NCI-H226 (cell line): Measurements from ENCODE around the gene PMVK.
"Not testable (repeated sequence)": the region's sequence is repeated elsewhere in the genome, so short reads cannot be mapped to it uniquely, and the experiment has no call there.

ENCODE experiments used
- DNase-seq: peaks from one replicate; pipeline ENCODE4 v3.0.0-alpha.2; 2015

The PMVK gene

DNA sequence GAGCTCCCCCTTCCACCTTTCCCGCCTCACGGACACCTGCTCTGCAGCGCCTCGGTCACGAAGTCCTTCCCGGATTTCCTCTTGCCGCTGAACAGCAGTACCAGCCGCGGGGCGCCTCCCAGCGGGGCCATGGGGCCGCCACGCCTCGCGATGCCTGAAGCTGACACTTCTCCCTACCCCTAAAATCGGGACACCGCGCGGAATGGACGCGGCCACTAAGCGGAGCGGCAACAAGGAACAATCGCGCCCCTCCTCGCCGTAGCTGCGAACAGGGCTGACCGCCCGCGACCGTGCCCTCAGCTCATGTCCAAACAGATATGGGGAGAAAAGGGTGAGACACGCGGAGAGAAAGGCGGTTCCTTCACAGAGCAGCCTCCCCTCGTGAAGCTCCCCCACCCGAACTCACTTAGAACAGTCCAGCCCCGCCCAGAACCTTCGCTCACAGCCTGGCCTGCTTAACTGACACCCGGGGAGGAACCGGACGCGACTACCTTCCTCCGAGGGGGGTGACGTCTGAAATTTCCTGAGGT lies at the start of gene PMVK:
PMVK (minus strand) TSS at position 165 of the 530 bp plus-strand sequence; CDS start at position 131, 34 bp downstream.
- DNase-seq: peak; percentile 88

DNA sequence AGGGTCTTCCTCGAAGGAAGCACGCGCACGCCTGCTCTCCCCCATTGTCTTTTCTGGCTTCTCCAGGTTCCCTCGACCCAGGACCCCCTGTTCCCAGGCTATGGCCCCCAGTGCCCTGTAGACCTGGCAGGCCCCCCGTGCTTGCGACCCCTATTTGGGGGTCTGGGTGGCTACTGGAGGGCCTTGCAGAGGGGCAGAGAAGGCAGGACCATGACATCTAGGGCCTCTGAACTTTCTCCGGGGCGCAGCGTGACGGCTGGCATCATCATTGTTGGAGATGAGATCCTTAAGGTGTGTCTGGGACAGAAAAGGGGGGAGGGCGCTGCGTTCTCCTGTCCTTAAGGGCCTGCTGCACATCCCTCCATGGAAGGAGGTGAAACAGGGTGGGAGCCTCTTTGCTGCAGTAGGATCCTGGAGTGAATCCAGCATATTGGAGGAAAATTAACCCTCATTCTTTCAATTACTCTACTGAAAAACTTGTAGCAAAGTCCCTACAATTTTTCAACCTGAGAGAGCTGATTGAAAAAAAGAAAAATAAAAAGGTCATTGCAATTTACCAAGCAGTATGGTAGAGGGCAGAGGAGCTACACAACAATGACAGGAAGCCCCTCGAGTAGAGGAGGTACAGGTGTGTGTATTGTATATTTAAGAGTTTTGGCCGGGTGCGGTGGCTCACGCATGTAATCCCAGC lies 47.4 kb upstream of the PMVK start:
- DNase-seq: no peak

DNA sequence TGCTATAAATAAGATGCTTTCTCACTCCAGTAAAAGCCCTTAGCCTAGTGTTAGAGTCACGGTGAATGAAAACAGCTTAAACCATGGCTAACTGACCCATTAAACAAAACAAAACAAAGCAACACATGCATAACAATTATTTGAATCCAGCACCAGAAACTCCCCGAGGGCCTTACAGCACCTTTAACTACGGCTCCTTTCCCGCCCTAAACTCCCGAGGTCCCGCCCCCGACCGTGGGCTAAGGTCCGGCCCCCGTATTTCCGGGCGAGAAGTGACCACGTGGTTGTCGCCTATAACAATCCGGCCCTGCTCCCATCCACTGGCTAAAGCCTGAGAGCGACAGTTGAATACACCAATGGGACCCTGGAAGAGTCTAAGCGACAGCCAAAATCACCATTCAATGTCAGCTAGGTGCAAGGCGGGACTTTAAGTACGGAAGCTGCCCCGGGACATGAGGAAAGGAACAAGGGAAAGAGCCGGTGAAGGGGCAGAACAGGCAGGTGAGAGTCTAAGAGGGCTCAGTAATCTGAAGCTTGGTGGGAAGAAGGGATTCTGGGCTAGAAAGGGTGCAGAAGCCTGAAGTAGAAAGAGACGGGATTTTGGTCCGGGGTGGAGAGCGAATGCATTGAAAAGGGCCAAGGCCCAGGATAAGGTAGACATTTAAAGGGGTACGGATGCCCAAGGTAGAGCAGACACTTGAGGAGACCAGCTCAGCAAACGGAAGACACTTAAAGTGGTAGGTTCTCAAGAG lies 46.6 kb upstream of the PMVK start, which contains the start of gene FLAD1:
FLAD1 (plus strand) TSS at position 448 of the 752 bp plus-strand sequence. CDS start 351 bp downstream, outside the sequence.
- DNase-seq: peak; percentile 99

DNA sequence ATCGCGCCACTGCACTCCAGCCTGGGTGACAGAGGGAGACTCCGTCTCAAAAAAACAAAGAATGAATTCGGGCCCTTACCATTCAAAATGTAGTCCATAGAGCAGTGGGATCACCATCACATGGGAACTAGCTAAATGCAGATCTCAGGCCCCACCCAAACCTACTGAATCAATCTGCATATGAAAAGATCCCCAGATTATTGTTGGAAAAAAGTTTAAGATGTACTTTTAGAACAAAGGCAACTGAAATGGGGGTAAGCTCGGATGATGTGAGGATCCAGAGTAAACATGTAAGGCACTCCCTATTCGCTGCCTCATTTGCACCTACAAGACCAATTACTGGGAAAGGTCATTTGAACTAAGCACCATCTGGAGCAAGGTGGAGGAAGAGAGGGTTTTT lies 45.8 kb upstream of the PMVK start:
- DNase-seq: no peak

DNA sequence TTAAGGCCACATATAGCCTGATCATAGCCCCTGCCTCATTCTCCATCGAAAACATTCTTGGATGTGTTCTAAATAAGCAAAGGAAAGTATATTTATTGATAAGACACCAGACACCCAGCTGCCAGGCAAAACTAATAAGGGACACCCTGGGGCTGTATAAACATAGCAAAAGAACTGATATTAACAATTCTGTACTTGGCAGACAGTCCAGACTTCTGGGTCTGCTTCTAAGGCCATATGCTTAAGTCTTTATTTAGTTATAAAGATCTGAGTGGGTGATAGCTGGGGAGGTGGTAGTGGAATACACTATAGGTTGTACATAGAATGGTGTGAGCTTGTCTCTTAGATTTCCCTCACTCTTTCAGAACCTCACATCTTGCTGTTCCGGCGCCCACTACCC lies 41.8 kb upstream of the PMVK start:
- no peak for DNase-seq

DNA sequence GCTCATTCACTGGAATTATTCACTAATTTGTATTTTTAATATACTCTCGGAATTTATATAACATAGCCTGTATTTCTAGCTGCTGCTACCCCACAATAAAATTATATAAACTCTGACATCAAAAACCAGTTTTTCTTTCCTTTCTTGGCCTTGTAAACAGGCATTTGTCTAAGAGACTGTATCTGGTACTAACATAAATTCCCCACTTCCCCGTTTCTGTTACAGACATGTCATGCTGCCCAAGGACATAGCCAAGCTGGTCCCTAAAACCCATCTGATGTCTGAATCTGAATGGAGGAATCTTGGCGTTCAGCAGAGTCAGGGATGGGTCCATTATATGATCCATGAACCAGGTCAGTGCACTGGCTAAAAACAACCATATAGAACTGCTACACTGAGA lies 41.2 kb upstream of the PMVK start:
- DNase-seq: not testable (repeated sequence)

DNA sequence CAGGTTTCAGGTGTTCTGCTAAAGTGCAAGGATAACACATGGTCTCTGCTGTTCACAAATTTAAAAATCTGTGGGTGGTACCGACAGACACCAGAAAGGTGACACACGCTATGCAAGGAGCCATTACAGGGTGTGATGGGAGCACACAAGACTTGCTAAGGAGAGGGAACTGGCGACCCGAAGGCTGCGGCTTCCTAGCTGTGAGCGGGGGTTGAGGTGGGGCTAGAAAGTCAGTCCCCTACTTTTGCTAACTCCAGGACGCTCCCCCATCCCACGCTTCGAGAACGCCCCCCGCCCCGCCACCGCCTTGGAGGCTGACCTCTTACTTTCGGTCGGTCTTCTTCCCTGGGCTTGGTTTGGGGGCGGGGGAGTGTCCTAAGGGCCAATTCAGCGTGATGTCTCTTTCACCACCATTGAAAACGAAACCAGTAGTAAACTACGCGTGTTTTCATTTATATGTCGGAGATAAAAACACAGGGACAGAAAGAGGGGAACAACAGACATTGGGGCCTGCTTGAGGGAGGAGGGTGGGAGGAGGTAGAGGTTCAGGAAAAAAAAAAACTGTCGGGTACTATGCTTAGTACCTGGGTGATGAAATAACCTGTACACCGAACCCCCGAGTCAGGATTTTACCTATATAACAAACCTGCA lies 39.0 kb upstream of the PMVK start:
- peak; percentile 51 for DNase-seq

DNA sequence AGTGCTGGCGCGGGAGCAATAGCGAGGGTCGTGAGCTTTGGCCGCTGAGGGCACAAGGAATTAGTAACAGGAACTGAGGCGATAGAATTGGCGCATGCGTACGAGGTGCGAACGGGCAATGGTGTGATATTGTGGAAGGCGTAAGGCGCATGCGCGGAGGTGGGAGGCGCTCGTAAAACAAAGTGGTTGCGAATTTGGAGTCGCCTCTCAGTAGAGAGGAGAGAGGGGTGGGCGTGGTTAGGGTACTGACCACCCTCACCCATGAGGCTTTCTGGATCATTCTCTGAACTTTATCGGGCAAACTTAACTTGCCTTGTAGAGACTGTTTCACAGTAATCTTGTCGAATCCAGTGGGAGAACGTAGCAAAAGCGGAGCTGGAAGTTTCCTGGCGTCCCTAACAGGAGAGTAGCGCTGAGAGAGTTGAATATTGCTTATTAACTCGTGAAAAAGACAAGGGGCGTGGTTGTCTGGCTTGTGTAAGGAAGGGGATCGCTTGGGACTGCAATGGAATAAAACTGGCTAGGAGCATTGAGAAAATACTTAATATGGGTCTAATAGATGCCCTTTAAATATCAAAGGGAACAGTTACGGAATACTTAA lies 38.4 kb upstream of the PMVK start:
- DNase-seq: peak; percentile 90

DNA sequence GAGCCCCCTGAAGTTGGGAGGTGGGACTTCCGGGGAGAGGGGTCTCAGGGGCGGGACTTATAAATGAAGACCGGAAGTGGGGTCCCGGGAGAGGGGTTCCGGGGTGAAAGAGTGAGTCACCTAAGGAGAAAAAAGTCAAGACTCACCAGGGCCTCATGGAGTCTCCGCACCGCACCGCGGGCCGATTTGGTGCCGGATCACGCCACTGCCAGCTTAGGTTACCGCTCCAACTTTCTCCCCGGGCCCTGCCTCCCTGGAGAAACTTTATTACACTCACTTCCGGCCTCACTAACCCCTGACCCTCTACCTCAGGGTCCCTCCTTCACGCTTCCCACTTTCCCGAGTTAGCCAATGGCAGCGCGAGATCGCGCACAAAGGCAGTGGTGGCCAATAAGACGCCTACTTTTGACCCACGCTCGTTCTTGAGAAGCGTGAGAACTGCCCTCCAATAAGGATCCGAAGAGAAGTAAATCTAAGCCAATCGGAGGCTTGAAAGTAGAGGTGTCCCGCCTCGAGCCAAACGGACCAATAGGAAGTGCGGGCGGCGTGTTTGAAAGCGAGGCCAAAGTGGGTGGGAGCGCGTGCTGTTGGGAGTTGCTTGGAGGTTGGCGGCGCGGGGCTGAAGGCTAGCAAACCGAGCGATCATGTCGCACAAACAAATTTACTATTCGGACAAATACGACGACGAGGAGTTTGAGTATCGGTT lies 37.7 kb upstream of the PMVK start, which contains the start of gene CKS1B:
CKS1B (plus strand) TSS at position 580 of the 706 bp plus-strand sequence; CDS start at position 645, 65 bp downstream.
- peak; percentile 100 for DNase-seq

DNA sequence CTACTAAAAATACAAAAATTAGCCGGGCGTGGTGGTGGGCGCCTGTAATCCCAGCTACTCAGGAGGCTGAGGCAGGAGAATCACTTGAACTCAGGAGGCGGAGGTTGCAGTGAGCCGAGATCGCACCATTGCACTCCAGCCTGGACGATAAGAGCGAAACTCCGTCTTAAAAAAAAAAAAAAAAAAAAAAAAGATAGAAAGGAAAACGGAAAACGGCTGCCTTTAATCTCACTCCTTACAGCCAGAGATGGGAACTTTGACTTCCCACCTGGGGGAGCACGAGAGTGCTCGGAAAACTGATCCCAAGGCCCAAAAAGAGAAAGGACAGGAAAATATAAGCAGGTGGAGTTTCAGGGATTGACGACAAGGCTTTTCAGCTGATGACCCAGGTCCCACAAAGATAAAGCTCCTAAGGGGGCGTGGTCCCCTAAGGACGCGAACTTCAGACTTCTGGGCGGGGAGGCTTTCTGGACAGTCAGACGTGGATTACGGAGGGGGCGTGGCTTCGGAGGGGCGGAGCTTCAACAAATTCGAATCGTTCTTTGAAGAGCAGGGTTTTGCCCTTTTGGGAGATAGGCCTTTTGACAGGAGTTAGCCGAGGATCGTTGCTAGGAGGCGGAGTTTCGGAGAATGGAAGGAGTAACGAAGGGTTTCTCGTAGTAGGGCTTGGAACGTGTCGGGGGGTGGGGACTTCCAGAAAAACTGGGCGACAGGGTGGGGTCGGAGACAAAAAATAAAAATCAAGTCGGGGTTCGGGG lies 37.0 kb upstream of the PMVK start:
- peak; percentile 97 for DNase-seq

DNA sequence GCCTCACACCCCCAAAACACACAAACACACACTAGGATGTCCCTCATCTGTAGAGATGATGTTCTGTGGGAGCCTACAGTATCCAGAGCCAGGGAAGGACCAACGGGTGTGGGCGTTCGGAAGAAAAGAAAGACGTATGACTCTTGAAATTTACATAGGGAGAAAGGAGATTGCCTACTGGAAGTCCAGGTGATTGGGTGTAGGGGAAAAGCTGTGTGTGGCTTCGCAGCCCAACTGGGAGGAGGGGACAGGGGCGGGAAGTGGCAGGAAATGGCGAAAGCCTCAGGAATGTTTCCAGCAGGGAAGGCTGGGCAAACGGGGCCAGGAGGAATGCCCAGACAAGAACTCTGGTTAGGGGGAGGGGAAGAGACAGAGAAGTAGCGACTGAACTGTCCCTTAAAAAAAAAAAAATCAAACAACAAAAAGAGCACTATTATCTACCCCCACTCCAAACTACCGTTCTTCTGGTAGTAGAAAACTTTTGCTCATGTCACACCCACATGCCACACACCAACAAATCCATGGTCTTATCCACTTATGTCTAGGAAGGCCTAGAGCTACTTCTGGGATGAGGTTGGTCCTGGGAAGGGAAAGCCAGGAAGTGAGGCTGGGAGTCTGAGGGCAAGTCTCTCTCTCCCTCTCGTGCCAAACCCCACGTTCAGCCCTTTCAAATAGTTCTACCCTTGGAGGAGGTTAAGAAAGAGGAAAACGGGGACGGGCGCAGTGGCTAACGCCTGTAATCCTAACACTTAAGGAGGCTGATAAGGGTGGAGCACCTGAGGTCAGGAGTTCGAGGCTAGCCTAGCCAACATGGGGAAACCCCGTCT lies 36.2 kb upstream of the PMVK start:
- peak; percentile 94 for DNase-seq

DNA sequence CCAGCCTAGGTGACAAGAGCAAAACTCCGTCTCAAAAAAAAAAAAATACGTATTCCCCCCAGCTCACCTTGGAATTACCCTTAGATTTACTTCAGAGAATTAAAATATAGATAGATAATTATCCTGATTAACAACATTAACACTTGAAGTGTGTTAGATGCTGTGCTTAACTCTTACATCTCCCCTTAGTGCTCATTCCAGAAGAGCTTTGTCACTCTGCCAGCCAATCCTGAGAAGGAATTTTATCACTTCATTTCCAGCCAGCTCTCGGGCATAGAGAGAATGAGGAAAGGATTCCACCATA lies 35.6 kb upstream of the PMVK start:
- peak; percentile 87 for DNase-seq

DNA sequence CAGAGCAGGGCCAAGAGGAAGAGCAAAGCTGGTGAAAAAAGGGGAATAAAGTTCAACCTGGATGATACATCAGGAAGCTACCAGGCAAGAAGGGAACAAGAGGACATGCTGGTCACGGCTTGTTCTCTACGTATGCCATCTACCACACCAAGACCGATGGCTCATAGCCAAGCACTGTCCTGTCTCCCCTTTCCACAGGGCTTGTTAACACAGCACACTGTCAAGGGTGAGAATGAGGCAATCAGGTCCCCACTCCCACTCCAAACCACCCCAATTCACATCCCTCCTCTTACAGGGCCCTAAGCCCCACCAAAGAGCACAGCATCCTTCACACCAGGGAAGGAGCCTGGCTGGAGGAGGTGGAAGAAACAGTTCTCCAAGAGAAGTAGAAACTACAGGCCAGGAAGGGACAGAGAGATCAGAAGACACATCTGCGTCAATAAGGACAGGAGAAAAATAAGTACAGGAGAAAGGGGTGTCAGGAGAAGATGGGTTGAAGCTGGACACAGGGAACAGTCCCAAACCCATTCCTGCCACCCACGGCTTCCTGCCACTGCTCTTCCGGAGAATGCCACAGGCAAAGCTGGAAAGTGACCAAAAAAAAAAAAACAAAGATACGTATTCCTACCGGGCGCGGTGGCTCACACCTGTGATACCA lies 35.0 kb upstream of the PMVK start:
- no peak for DNase-seq

DNA sequence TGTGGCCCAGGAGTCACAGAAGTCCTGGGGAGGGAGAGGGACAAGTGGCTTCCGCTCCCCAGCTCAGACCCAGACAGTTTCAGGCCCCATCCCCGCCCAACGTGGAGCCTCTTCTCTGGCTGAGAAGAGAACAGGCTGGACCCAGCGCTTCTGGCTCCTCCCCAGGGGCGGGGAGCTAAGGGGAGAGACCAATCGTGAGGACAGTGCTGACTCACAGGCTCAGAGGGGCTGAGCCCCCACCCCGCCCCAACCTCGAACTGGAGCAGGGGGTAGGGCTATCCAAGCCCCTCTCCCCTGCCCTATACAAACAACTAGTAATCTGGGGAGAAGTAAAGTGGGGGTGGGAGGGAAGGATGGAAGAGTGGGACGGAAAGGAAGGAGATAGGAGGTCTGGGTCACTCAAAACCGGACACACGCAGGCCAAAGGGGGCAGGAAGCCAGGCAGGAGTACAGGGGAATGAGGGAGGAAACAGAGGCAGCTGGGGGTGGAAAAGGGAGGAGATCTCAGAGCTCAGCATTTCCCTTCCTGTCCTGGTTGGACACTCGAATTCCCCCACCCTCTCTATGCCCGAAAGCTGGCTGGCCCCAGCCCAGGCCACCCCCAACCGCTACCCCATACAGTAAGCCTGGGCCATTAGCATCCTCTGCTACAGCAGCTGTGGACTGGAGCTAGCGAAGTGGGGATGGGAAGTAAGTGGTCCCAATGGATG lies 34.3 kb upstream of the PMVK start, which contains the start of gene SHC1:
SHC1 (minus strand) TSS at position 117 of the 710 bp plus-strand sequence. CDS start 221 bp downstream, outside the sequence.
- peak; percentile 96 for DNase-seq

DNA sequence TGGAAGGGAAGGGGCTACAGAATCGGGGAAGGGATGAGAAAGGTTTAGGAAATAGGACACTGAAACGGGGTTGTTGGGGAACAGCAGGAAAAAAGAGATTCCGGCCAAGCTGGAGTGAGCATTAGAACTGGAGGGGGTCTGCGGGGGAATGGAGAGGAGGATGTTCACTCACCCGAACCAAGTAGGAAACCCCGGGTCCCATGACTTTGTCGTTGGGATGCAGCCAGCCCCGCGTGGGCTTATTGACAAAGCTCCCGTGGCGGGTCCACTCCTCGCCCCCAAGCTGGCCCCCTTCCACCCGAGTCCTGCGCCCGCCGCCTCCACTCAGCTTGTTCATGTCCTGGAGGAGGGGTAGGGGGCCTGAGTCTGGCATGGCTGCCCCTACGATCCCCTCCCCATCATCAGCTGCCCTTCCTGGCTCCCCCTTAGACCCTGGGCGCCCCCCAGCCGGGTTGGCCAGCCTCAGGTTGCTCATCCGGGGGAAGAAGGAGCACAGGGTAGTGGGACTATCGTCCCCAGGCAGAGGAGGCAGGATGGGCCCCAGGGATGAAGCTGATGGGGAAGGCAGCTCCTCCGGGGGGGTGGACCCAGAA lies 33.4 kb upstream of the PMVK start:
- no peak for DNase-seq

DNA sequence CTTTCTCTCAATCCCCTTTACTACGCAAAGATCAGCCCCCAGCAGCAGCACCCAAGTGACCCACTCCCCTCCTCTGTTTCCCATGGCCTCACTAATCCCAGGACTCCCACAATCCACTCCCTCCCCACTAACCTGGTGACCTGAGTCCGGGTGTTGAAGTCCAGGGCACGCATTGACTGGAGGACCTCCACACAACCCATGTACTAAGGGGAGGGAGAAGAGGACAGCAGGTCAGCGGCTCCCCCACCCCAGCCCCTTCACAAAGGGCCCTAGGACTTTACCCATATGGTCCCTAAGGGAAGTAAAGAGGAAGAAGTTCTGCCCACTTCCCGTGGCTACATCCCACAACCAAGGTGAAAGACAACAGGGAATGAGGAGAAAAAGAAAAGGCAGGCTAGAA lies 32.7 kb upstream of the PMVK start:
- DNase-seq: no peak

DNA sequence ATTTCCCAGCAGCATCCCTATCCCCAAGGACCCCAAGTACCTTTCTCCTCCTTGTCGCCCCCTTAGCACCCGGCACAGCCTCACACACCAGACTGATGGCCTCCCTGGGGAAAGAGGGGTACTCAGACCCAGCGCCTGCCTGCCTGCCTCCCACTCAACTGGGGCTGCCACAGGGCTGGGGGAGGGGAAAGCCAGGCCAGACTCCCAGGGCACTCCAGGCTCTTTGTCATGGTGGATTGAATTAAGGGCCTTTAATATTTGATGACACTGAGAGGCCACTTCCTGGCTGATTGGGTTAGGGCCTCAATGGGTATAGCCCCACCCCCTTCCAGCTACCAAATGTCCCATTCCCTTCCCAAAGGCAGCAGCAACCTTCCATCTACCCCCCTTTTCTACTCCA lies 32.2 kb upstream of the PMVK start:
- no peak for DNase-seq

DNA sequence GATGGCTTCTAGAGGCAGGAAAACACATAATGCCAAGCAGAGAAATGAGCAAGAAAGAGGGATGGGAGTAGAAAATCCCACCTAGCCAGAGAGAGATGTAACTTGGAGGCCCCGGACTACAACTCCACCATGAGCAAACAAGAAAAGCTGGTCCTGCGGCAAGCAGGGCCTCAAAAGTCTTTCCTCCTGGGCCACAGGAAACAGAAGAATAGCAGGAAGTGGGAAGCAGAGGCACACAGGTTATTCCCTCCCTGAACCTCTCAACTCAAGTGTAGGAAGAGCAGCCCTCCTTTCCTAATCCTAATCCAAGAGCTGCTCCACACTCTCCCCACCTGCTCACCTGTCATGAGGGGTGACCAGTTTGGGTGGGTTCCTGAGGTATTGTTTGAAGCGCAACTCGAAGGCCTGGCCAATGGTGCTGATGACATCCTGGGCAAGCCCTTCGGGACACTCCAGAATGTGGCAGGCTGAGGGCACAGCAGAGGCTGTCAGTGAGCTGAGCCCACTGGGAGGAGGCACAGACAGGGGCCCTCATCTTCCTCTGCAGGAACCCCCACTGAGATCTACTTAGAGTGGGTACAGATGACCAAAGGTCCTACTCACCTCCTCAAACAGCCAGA lies 30.9 kb upstream of the PMVK start:
- no peak for DNase-seq

DNA sequence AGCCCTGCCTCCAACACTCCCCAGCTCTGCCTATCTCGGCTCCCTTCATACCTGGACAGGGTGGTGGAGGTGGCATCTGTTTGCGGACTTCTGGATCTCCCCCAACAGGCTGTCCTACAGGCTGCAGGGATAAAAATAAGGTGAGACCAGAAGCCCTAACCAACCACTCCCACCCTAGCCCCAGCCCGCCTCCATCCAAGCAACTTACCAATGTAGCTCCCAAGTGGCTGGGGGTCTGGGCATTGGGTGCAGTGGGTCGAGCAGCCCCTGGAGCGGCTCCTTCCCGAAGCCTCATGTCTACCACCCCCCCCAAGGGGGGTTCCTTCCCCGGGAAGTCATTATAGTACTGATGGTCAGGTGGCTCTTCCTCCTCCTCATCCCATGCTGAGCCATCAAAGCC lies 29.6 kb upstream of the PMVK start:
- DNase-seq: no peak
